ENCODE results near the gene FOXL3.

FOXL3 gene

DNA sequence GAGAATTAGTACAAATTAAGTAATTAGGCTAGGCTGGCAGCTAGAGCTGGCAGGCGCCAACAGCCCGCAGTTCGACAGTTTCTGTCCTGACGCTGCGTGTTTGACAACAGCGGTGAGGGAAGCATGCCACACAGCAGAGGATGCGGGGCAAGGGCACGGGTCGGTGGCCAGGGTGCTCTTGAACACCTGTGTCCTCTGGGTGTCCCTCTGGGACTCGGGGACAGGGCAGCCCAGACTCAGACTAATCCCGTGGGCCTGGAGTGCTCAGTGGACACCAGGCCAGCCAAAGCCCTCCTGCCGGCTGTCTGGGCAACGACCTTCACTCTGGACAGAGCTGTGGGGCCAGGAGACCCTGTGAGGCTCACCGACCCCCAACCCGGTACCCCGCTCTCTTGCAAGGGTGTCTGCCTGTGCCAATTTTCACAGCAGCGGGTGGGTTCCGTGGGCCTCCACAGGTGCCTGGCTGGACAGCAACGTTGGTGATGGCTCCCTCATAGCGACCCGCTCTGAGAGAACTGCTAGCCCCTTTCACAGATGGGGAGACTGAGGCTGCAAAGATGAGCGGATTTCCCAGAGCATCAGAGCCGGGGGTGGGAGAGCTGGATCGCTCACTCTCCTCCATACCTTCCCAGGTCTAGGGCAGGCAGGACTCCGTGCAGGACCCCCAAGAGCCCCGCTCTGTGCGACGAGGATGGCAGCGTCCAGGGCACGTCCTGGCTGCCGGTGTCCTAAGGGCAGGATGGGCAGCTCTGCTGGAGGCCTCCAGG, 48.5 kb downstream of the FOXL3 start:
- DNase-seq (ENCODE audit: low spot score): no peak

GRCh38 chr7:339062-339342, 49.0 kb downstream of the FOXL3 start:
- DNase-seq (ENCODE audit: low spot score): no peak

DNA sequence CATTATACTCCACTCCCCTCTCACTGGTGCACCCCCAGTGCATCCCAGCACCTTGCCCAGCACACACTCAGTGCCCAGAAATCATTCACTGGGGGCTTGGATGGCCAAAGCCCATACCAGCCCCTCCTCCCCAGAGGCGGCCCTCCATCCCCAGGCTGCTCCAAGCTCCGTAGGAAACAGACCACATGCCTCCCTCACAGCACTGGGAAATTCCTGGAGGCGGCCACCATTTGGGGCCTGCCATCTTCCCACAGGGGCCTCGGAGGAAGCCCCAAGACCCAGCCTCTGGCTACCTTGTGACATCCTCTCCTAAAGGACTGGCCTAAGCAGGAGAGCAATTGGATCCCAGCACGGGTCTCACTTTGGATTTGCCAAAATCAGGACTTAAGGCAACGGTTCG, 49.7 kb downstream of the FOXL3 start:
- DNase-seq (ENCODE audit: low spot score): no peak

- DNase-seq (ENCODE audit: low spot score): no peak
Measured at GRCh38 chr7:340200-340937, 50.4 kb downstream of the FOXL3 start.

All from NAMALWA (cell line).